Upper lobe of right lung (tissue), 1 donor: ENCODE data around the gene NR5A2. TPM values are rescaled to one million over a fixed set of nuclear protein-coding genes. Genes with fewer than 3 reads are reported as not detected.
A peak's percentile ranks its signal among the peaks of the same experiment; 100 is the strongest.

Source experiments
- ATAC-seq: fragments of 200-7000 bp; cut with Tn5 transposase; one replicate; pipeline ENCODE4 v1.9.1; 2020; ENCODE audit warnings: mild to moderate bottlenecking, moderate library complexity
- DNase-seq: peaks from one replicate; pipeline ENCODE4 v3.0.0-alpha.2; 2020
- H3K27ac ChIP-seq: fragments of 200-600 bp; one replicate; pipeline ENCODE4 v1.8.0; 2022
- H3K27me3 ChIP-seq: fragments of 200-600 bp; one replicate; pipeline ENCODE4 v1.8.0; 2022; ENCODE audit warnings: mild to moderate bottlenecking
- H3K36me3 ChIP-seq: fragments of 200-600 bp; one replicate; pipeline ENCODE4 v1.8.0; 2022
- H3K4me1 ChIP-seq: fragments of 200-600 bp; one replicate; pipeline ENCODE4 v1.8.0; 2022
- H3K4me3 ChIP-seq: fragments of 200-600 bp; one replicate; pipeline ENCODE4 v1.8.0; 2022; ENCODE audit warnings: mild to moderate bottlenecking
- H3K9me3 ChIP-seq: fragments of 200-600 bp; one replicate; pipeline ENCODE4 v1.8.0; 2022
- CTCF ChIP-seq: fragments of 200-600 bp; IDR thresholded peaks from one replicate; pipeline ENCODE4 v1.8.0; 2022; ENCODE audit warnings: antibody characterized with exemption
- intact Hi-C: fragments of 100-400 bp; cut with DNase I; formaldehyde crosslinking; loops from one replicate; pipeline ENCODE4 v1.11.0; 2022
- total RNA-seq: library from RNA; stranded (reverse); fragmentation: NEBNext Ultra II Directional; extraction: Animal tissue kit (Norgen Biotek cat#: 25700); gene quantifications from one replicate; pipeline ENCODE4 v1.2.1, GENCODE V29; 2021
- donor health status: DM: no; HTN: yes; CAD: no; lungs with severe emphysema.

The NR5A2 gene
- total RNA-seq, 1 donor from 2014 or later: 8.1 TPM

DNA sequence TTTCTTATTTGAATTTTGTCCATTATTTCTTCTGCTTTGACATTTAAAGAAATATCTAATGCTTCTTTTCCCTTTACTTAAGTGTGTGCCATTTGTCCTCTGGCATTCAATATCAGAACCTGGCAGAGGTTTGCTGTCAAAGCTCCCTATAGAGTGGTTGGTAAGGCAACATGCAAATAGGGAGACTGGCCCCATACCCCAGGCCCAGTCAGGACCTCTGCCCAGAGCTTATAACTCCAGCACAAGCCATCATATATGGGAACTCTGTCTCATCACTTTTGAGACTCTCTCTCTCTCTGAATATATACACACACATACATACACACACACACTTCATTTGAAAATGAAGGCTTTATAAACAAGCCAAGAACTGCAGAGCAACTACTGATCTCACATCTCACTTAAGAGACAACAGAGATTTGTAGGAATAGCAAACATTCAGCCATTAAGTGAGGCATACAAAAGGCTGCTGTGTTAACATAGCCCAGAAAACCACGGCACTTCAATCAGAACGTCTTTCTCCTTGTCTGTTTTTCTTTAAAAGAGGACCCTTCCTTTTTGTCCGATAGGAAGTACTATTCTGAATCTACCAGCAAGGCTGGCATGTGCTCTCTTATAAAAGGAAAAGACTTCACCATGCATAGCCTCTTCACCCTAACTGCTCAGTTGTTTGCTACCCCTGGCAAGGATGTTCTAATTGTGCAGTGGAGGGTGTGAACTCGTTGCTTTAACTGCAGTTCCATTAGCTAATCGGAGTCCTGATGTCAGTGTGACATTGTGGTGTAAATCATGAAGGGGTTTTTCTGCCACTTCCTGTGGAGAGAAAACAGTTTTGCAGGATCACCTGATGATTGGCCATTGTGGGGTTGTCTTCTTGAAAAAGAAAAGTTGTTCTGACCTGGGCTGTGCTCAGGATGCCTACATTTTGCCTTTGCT, 101.7 kb downstream of the NR5A2 start:
- Histone ChIP-seq H3K27me3 (no peaks in the 10 kb centered on the region), H3K4me3 (no peak overlapping the region), H3K4me1 (peaks cover 13% of the 10 kb centered on the region), H3K27ac (no peak overlapping the region), H3K36me3 (no peaks in the 10 kb centered on the region), H3K9me3 (no peaks in the 10 kb centered on the region)
- intact Hi-C loops: no loop called here
- ATAC-seq: no peak
- no peak for TF ChIP-seq CTCF
- no peak for DNase-seq

DNA sequence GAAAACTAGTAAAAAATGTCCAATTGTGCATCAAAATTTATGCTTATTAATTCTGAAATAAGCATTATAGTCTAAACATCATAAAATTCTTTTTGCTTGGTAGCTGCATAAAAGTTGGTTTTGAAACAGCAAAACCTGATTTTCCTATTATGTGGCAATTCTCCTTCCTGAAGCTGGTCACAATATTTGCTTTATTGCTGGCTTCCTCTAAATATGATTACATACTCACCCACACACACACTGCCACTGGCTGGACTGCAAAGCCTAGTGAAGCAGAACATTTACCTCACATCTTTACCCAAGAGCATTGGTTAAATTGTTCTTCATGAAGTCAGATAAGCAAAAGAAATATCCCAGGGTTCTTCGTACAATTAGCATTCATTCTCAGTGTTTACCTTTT, 103.0 kb downstream of the NR5A2 start:
- Histone ChIP-seq H3K4me3 (no peak overlapping the region), H3K27me3 (no peaks in the 10 kb centered on the region), H3K27ac (no peak overlapping the region), H3K36me3 (no peaks in the 10 kb centered on the region), H3K4me1 (peaks cover 13% of the 10 kb centered on the region), H3K9me3 (no peaks in the 10 kb centered on the region)
- ATAC-seq (peak; percentile 84), DNase-seq (no peak)
- no peak for TF ChIP-seq CTCF
- intact Hi-C loops: no loop called here

DNA sequence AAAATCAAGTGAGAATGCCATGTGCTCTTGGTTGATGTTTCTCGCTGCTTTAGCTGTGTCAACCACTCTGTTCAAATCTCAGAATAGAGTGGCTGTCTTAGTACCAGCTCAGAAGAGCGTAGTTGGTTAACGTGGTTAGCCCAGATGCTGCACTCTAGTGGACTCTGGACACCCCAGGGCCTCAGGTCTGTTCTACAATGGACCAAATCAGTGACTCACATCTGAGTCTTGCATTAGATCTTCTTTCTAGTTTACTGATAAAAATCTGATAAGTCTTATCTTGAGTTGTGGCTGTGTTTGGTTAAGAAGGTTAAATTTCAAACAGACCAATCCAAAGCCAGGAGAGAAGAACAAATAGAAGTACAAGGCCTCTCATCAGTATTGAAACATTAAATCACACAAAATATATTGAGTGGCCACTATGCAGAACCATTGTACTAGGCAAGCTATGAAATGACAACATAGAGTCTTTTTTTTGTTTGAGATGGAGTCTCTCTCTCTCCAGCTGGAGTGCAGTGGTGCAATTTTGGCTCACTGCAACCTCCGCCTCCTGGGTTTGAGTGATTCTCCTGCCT, 104.1 kb downstream of the NR5A2 start:
- intact Hi-C loops: no loop called here
- no peak for TF ChIP-seq CTCF
- Histone ChIP-seq H3K4me3 (no peak overlapping the region), H3K27ac (no peak overlapping the region), H3K27me3 (no peaks in the 10 kb centered on the region), H3K4me1 (peaks cover 13% of the 10 kb centered on the region), H3K9me3 (no peaks in the 10 kb centered on the region), H3K36me3 (no peaks in the 10 kb centered on the region)
- DNase-seq (no peak), ATAC-seq (peak; percentile 83)

- no peak overlapping the region for H3K27ac ChIP-seq
- intact Hi-C loops: no loop called here
- ATAC-seq (no peak), DNase-seq (no peak)
- H3K9me3 ChIP-seq: no peaks in the 10 kb centered on the region
- no peak for TF ChIP-seq CTCF
- no peaks in the 10 kb centered on the region for H3K27me3 ChIP-seq
- H3K4me3 ChIP-seq: no peak overlapping the region
- no peaks in the 10 kb centered on the region for H3K36me3 ChIP-seq
- peaks cover 13% of the 10 kb centered on the region for H3K4me1 ChIP-seq
Measured at GRCh38 chr1:200133123-200133522, 105.6 kb downstream of the NR5A2 start.

DNA sequence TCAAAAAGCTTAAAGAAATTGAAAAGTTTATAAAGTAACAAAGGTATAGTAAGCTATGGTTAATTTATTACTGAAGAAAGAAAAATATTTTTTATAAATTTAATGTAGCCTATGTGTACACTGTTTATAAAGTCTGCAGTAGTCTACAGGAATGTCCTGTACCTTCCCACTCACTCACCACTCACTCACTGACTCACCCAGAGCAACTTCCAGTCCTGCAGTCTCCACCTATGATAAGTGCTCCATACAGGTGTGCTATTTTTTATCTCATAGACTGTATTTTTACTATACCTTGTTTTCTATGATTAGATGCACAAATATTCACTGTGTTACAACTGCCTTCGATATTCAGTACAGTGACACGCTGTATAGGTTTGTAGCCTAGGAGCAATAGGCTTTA, 106.6 kb downstream of the NR5A2 start:
- H3K27me3 ChIP-seq: no peaks in the 10 kb centered on the region
- peaks cover 13% of the 10 kb centered on the region for H3K4me1 ChIP-seq
- H3K27ac ChIP-seq: no peak overlapping the region
- TF ChIP-seq CTCF: no peak
- no peak for ATAC-seq
- DNase-seq: no peak
- H3K4me3 ChIP-seq: no peak overlapping the region
- no peaks in the 10 kb centered on the region for H3K9me3 ChIP-seq
- intact Hi-C loops: no loop called here
- no peaks in the 10 kb centered on the region for H3K36me3 ChIP-seq
